ENCODE results near the gene SP100. TPM values are rescaled to one million over a fixed set of nuclear protein-coding genes. Genes with fewer than 3 reads are reported as not detected.

The SP100 gene
- total and polyA plus RNA-seq, 2 of the 8 experiments (the other 6 are each of a cell fraction or from before 2014, with no cell fraction given), result 0.06 to 1.1 TPM

DNA sequence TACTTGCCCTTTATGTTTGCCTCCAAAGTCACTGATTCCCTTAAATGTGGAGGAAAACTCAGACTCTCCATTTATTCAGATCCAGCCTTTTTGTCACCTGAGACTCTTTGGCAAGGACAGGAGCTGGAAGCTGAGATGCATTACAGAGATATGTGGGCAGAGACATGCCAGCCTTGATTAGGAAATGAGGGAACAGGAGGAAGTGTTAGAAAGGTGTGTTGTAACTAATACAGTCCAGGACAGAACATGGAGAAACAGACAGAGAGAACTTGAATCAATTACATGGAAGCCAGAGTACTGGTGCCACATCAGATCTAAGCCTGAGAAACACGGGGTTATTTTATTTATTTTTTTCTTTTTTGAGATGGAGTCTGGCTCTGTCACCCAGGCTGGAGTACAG lies 79.0 kb downstream of the SP100 start (continued):
- TF ChIP-seq, protein P1, sequence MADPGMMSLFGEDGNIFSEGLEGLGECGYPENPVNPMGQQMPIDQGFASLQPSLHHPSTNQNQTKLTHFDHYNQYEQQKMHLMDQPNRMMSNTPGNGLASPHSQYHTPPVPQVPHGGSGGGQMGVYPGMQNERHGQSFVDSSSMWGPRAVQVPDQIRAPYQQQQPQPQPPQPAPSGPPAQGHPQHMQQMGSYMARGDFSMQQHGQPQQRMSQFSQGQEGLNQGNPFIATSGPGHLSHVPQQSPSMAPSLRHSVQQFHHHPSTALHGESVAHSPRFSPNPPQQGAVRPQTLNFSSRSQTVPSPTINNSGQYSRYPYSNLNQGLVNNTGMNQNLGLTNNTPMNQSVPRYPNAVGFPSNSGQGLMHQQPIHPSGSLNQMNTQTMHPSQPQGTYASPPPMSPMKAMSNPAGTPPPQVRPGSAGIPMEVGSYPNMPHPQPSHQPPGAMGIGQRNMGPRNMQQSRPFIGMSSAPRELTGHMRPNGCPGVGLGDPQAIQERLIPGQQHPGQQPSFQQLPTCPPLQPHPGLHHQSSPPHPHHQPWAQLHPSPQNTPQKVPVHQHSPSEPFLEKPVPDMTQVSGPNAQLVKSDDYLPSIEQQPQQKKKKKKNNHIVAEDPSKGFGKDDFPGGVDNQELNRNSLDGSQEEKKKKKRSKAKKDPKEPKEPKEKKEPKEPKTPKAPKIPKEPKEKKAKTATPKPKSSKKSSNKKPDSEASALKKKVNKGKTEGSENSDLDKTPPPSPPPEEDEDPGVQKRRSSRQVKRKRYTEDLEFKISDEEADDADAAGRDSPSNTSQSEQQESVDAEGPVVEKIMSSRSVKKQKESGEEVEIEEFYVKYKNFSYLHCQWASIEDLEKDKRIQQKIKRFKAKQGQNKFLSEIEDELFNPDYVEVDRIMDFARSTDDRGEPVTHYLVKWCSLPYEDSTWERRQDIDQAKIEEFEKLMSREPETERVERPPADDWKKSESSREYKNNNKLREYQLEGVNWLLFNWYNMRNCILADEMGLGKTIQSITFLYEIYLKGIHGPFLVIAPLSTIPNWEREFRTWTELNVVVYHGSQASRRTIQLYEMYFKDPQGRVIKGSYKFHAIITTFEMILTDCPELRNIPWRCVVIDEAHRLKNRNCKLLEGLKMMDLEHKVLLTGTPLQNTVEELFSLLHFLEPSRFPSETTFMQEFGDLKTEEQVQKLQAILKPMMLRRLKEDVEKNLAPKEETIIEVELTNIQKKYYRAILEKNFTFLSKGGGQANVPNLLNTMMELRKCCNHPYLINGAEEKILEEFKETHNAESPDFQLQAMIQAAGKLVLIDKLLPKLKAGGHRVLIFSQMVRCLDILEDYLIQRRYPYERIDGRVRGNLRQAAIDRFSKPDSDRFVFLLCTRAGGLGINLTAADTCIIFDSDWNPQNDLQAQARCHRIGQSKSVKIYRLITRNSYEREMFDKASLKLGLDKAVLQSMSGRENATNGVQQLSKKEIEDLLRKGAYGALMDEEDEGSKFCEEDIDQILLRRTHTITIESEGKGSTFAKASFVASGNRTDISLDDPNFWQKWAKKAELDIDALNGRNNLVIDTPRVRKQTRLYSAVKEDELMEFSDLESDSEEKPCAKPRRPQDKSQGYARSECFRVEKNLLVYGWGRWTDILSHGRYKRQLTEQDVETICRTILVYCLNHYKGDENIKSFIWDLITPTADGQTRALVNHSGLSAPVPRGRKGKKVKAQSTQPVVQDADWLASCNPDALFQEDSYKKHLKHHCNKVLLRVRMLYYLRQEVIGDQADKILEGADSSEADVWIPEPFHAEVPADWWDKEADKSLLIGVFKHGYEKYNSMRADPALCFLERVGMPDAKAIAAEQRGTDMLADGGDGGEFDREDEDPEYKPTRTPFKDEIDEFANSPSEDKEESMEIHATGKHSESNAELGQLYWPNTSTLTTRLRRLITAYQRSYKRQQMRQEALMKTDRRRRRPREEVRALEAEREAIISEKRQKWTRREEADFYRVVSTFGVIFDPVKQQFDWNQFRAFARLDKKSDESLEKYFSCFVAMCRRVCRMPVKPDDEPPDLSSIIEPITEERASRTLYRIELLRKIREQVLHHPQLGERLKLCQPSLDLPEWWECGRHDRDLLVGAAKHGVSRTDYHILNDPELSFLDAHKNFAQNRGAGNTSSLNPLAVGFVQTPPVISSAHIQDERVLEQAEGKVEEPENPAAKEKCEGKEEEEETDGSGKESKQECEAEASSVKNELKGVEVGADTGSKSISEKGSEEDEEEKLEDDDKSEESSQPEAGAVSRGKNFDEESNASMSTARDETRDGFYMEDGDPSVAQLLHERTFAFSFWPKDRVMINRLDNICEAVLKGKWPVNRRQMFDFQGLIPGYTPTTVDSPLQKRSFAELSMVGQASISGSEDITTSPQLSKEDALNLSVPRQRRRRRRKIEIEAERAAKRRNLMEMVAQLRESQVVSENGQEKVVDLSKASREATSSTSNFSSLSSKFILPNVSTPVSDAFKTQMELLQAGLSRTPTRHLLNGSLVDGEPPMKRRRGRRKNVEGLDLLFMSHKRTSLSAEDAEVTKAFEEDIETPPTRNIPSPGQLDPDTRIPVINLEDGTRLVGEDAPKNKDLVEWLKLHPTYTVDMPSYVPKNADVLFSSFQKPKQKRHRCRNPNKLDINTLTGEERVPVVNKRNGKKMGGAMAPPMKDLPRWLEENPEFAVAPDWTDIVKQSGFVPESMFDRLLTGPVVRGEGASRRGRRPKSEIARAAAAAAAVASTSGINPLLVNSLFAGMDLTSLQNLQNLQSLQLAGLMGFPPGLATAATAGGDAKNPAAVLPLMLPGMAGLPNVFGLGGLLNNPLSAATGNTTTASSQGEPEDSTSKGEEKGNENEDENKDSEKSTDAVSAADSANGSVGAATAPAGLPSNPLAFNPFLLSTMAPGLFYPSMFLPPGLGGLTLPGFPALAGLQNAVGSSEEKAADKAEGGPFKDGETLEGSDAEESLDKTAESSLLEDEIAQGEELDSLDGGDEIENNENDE (IDR thresholded peaks at IDR 0.05; ENCODE audit: insufficient replicate concordance, low read length), result no peak
